Activated T-cell treated with anti-CD3 and anti-CD28 coated beads, Interleukin-2, amount 50 U/mL, for 24 hours (primary cell): ENCODE results near the gene NCBP3.
A peak's percentile ranks its signal among the peaks of the same experiment; 100 is the strongest.

Experiments
- DNase-seq: peaks from one replicate; pipeline ENCODE4 v3.0.0-alpha.2; 2020
- H3K27ac Mint-ChIP-seq: 2 replicates; pipeline ENCODE4 v1.8.0; 2020; ENCODE audit warnings: mild to moderate bottlenecking, mixed read lengths
- H3K27me3 Mint-ChIP-seq: 2 replicates; pipeline ENCODE4 v1.8.0; 2020; ENCODE audit warnings: mixed read lengths
- H3K36me3 Mint-ChIP-seq: 2 replicates; pipeline ENCODE4 v1.8.0; 2020; ENCODE audit warnings: low read depth, mixed read lengths
- H3K4me1 Mint-ChIP-seq: 2 replicates; pipeline ENCODE4 v1.8.0; 2020; ENCODE audit warnings: low read depth, mixed read lengths
- H3K4me3 Mint-ChIP-seq: 2 replicates; pipeline ENCODE4 v1.8.0; 2020; ENCODE audit warnings: mild to moderate bottlenecking, moderate library complexity, mixed read lengths
- H3K9me3 Mint-ChIP-seq: 2 replicates; pipeline ENCODE4 v1.8.0; 2020; ENCODE audit warnings: mixed read lengths

Gene NCBP3

DNA sequence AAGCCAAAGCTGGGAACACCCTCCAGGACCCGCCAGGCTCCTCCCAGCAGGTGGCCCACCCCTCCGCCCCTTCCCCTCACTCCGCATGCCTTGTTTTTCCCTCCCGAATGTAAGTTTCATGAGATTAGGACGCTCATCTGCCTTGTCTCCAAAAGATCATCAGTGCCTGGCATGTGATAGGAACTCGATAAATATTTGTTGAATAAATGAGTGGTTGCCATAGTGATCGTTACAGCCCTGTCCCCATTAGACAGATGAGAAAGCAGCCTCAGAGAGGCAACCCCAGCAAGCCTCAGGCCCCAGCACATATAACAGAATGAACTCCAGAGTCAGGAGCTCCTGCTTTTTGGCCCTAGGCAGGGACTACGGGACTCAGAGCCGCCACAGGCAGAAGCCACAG, 41.8 kb upstream of the NCBP3 start:
- no peak for DNase-seq
- Mint-ChIP-seq H3K4me3 (no peak overlapping the region), H3K27ac (peak overlapping the region; percentile 6), H3K27me3 (no peaks in the 10 kb centered on the region), H3K4me1 (peaks cover 48% of the 10 kb centered on the region), H3K9me3 (no peaks in the 10 kb centered on the region), H3K36me3 (peaks cover 23% of the 10 kb centered on the region)

DNA sequence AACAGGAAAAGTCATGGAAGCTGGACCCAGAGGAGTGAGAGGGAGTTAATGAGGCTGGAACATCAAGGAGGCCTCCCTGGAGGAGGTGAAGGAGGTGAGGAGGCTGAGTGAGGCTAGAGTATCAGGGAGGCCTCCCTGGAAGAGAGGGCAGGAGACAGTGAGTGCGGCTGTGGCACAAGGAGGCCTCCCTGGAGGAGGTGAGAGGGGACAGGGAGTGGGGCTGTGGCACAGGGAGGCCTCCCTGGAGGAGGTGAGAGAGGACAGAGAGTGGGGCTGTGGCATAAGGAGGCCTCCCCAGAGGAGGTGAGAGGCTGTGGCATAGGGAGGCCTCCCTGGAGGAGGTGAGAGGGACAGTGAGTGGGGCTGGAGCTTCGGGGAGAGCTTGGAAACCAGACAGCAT, 41.3 kb upstream of the NCBP3 start:
- Mint-ChIP-seq H3K36me3 (peaks cover 24% of the 10 kb centered on the region), H3K27ac (peak overlapping the region; percentile 82), H3K4me3 (peak overlapping the region; percentile 28), H3K9me3 (no peaks in the 10 kb centered on the region), H3K27me3 (no peaks in the 10 kb centered on the region), H3K4me1 (peaks cover 48% of the 10 kb centered on the region)
- DNase-seq = no peak

DNA sequence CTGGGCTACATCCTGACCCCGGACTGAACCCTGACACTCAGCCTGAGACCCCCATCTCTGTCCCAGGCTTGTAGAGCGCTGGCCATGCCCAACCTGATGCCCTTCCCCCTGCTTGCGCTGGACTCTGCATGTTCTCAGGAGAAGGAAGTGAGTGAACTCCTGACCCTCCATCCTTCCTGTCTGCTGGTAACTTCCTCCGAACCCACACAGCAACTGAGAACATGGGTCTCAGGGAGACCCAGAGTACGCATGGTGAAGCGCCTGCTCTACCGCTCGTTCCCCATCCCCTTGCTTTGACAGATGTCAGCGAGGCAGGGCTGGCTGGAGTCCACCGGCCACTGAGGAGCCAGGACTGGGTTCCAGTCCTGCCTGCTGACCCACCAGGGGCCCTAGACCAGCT, 40.7 kb upstream of the NCBP3 start:
- DNase-seq = no peak
- no peaks in the 10 kb centered on the region for H3K9me3 Mint-ChIP-seq
- peaks cover 44% of the 10 kb centered on the region for H3K4me1 Mint-ChIP-seq
- H3K4me3 Mint-ChIP-seq = peak overlapping the region; percentile 28
- no peaks in the 10 kb centered on the region for H3K27me3 Mint-ChIP-seq
- peaks cover 27% of the 10 kb centered on the region for H3K36me3 Mint-ChIP-seq
- peak overlapping the region; percentile 82 for H3K27ac Mint-ChIP-seq

DNA sequence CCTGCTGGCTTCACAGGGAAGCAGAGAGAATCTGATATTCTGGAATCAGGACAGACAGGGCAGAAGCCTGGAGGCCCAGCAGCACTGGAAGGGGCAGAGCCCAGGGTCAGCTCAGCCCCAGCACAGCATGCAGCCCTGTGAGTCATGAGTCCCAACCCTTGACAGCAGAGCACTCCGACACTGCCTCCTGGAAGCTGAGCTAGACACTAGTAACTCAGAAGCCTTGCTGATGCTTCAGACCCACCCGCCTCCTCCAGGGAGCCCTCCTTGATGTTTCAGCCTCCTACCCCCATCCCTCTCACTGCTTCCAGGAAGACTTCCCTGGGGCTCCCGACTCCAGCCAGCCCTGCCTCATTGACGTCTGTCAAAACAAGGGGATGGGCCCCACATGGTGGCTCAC, 39.9 kb upstream of the NCBP3 start:
- Mint-ChIP-seq H3K9me3 (no peaks in the 10 kb centered on the region), H3K36me3 (peaks cover 27% of the 10 kb centered on the region), H3K27ac (no peak overlapping the region), H3K4me1 (peaks cover 36% of the 10 kb centered on the region), H3K4me3 (no peak overlapping the region), H3K27me3 (no peaks in the 10 kb centered on the region)
- no peak for DNase-seq

DNA sequence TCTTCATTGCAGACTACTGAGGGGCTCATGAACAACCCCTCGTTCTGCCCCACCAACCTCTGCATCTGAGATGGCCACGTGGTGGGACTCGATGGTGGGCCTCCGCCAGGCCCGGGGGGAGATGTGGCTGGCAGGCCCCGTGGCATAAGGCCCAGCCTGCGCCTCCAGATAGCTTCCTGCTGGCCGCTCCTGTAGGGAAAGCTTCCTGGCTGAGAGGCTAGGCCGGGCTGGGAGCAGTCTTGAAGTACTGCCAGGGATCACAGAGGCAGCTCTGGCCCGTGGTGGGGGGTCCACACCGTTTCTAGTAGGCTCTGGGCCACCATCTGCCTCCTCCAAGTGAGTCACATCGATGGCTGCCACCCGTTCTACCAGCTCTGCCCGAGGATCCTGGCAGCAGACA, 39.2 kb upstream of the NCBP3 start:
- Mint-ChIP-seq H3K4me3 (no peak overlapping the region), H3K4me1 (peaks cover 31% of the 10 kb centered on the region), H3K27ac (no peak overlapping the region), H3K27me3 (no peaks in the 10 kb centered on the region), H3K9me3 (no peaks in the 10 kb centered on the region), H3K36me3 (peaks cover 30% of the 10 kb centered on the region)
- DNase-seq = no peak

DNA sequence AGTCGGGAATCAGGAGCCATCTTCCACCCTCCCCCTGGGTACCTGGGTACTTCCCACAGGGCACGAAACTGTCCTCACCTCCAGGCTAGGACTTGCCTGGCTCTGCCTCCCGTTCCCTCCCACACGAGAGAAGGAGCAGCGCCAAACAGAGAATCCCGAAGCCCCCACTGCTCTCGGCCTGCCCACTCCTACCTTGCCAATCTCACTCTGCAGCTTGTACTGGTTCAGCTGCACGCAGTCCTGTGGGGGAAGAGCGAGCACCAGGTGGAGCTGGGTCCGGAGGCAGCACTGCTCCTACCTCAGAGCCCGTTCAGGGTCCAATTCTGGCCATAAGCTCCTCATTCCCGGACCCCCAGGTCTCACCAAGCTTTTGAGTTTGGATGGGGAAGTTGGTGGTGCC, 38.1 kb upstream of the NCBP3 start:
- no peak for DNase-seq
- Mint-ChIP-seq H3K36me3 (peaks cover 39% of the 10 kb centered on the region), H3K4me3 (no peak overlapping the region), H3K4me1 (peaks cover 24% of the 10 kb centered on the region), H3K9me3 (no peaks in the 10 kb centered on the region), H3K27ac (no peak overlapping the region), H3K27me3 (no peaks in the 10 kb centered on the region)

DNA sequence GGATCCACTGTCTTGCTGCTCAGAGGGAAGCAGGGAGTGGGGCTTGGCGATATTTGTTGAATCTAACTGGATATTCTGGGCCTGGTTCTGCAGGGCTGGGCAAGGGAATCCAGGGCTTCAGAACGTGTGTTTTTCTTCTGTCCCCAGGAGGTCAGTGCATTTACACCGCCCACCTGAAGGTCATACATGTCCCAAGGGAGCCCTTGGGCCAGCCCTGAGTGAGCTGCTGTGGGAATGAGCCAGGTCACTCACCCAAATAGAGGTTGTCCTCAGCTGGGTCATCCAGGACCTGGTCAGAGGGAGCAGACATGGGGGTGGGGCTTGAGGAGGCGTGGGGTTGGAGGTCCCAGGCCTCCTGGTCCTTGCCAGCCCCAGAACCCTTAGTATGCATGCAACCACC, 36.2 kb upstream of the NCBP3 start:
- H3K36me3 Mint-ChIP-seq = peaks cover 51% of the 10 kb centered on the region
- H3K27ac Mint-ChIP-seq = no peak overlapping the region
- DNase-seq = no peak
- H3K9me3 Mint-ChIP-seq = no peaks in the 10 kb centered on the region
- H3K4me1 Mint-ChIP-seq = peaks cover 9% of the 10 kb centered on the region
- no peak overlapping the region for H3K4me3 Mint-ChIP-seq
- no peaks in the 10 kb centered on the region for H3K27me3 Mint-ChIP-seq

DNA sequence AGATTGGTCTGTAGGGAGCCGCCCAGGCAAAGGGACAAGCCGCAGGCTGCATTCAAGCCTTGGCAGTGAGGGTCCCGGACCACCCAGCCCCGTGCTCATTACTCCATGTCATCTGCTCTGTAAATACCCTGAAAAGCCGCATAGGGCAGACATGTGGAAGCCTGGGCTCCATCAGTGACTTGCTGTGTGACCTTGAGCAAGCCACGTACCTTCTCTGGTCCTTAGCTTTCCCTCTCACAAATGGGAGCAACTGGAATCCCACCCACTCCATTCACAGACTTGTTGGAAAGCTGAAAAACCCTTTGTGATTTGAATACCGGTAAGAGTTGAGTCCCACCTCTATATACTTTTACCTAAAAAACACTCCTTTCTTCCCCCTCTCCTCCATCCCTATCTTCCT, 34.9 kb upstream of the NCBP3 start:
- H3K27me3 Mint-ChIP-seq = no peaks in the 10 kb centered on the region
- H3K36me3 Mint-ChIP-seq = peaks cover 61% of the 10 kb centered on the region
- no peaks in the 10 kb centered on the region for H3K4me1 Mint-ChIP-seq
- DNase-seq = no peak
- no peaks in the 10 kb centered on the region for H3K9me3 Mint-ChIP-seq
- no peak overlapping the region for H3K27ac Mint-ChIP-seq
- no peak overlapping the region for H3K4me3 Mint-ChIP-seq

DNA sequence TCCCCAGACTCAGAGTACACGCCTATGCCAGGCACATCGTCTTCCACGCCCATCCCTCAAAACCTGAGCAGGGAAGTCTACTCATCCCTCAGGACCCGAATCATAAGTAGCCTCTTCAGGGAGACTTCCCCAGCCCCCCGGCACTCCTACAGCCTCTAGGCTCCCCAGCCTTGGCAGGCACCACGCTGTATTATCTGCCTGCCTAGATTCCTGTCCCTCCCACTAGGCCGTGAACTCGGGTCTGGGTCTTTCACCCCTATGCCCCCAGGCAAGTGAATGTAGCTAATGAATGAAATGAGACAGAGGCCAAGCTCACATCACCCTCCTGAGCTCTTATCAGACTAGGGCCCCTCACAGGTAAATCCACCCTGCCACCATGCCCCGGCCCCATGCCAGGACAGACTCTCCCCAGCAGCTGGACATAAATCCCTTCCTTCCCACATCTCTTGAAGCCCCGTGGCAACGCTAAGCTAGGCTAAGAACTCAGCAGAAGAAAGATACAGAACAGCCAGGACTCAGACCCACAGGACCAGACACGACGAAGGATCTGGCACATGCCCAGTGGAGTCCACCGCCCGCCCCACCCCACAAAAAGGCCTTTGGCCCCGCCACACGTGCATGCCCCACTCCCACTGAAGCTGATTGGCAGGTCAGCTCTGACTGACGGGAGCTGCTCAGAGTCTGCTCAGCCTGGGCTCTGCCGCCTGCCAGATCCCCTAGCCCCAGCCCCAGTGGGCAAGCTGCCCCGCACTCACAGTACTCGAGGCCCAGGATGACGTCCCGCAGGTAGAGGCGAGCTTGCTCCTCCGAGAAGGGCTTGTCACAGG, 33.8 kb upstream of the NCBP3 start:
- Mint-ChIP-seq H3K27me3 (no peaks in the 10 kb centered on the region), H3K4me3 (no peak overlapping the region), H3K4me1 (no peaks in the 10 kb centered on the region), H3K9me3 (no peaks in the 10 kb centered on the region), H3K27ac (no peak overlapping the region), H3K36me3 (peaks cover 64% of the 10 kb centered on the region)
- no peak for DNase-seq

DNA sequence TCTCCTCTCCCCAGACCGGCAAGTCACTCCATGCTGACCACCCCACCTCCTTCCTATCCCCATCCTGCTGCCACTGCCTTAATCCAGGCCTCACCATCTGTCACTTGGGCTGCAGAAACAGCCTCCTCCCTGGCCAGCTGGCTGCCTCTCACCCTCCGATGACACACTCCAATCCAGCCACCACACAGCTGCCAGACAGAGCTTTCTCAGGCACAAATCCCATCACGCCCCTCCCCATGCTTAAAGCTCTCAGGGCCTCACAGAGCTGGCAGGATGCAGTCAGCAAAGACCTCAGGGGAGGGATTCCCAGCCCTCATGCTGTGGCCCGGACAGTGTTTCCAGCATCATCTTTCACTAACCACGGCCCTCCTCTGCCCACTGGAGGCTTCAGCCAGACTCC, 33.1 kb upstream of the NCBP3 start:
- Mint-ChIP-seq H3K27me3 (no peaks in the 10 kb centered on the region), H3K9me3 (no peaks in the 10 kb centered on the region), H3K27ac (no peak overlapping the region), H3K4me3 (no peak overlapping the region), H3K36me3 (peaks cover 60% of the 10 kb centered on the region), H3K4me1 (no peaks in the 10 kb centered on the region)
- no peak for DNase-seq

DNA sequence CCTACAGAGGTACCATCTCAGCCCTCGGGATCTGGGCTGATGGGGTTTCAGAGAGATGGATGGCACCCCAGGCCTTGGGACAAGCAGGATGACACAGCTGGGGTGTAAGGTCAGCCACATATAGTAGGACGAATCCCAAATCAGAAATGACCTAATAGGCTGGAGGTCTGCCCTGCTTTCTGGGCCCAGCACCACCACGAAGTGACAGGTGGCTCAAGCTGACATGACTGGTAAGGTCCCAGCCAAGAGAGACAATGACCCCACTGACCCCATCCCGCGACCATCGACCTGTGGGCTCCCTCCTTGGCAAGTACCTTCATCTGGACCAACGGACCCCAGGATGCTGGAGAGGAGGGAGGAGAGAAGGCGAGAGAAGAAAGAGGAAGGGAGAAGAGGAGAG, 31.2 kb upstream of the NCBP3 start:
- Mint-ChIP-seq H3K27me3 (no peaks in the 10 kb centered on the region), H3K27ac (no peak overlapping the region), H3K4me1 (no peaks in the 10 kb centered on the region), H3K4me3 (no peak overlapping the region), H3K9me3 (no peaks in the 10 kb centered on the region), H3K36me3 (peaks cover 61% of the 10 kb centered on the region)
- no peak for DNase-seq

DNA sequence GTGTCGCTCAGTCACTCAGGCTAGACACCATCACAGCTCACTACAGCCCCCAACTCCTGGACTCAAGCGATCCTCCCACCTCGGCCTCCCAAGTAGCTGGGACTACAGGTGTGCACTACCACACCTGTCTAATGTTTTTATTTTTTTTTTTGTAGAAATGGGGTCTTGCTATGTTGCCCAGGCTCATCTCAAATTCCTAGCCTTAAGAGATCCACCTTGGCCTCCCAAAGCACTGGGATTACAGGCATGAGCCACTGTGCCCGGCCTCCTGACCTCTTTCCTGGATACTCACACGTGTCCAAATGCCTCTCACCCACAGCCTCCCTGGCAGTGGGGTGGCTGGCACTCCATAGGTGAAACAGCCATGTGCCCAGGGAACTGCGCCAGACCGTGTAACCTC, 29.3 kb upstream of the NCBP3 start:
- Mint-ChIP-seq H3K36me3 (peaks cover 61% of the 10 kb centered on the region), H3K27me3 (no peaks in the 10 kb centered on the region), H3K4me3 (no peak overlapping the region), H3K9me3 (no peaks in the 10 kb centered on the region), H3K4me1 (peaks cover 5% of the 10 kb centered on the region), H3K27ac (no peak overlapping the region)
- no peak for DNase-seq

DNA sequence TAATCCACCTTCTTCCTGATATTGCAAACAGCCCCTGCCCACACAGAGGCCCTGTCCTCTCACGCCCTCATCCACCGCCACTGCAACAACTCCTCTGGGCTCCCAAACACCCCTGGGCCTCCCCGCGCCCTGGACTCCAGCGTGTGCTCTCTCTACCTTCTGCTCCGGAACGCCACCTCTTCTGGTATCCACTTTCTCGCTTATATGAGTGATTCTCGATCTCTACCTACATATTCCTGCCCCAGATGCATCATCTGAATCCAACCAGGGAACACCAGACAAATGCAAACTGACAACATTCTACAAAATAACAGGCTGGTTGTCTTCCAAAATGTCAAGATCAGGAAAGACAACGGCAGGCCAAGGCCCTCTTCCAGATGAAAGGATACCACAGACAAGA, 27.8 kb upstream of the NCBP3 start:
- Mint-ChIP-seq H3K9me3 (no peaks in the 10 kb centered on the region), H3K27me3 (no peaks in the 10 kb centered on the region), H3K4me3 (no peak overlapping the region), H3K27ac (no peak overlapping the region), H3K4me1 (peaks cover 5% of the 10 kb centered on the region), H3K36me3 (peaks cover 53% of the 10 kb centered on the region)
- no peak for DNase-seq

DNA sequence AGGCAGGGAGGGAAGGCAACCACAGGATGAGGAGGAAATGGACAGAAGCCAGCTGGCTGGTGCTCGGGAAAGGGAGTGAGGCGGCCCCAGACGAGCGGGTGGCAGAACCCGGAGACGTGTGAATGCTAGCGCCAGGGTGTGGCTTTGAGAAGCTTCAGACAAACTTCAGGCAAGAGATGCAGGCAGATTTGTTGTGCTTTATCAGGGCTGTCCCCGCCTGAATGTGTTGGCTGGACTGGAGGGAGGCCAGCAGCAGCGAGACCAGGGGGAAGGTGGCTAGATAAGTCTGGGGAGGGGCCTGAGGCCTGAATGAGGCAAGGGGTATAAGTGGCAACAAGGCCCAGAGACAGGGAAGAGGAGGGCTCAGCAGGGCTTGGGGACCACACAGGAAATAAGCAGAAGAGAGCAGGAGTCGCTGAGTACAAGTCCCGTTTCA, 24.8 kb upstream of the NCBP3 start:
- no peaks in the 10 kb centered on the region for H3K27me3 Mint-ChIP-seq
- DNase-seq = no peak
- peak overlapping the region; percentile 85 for H3K27ac Mint-ChIP-seq
- no peaks in the 10 kb centered on the region for H3K9me3 Mint-ChIP-seq
- H3K4me3 Mint-ChIP-seq = no peak overlapping the region
- peaks cover 33% of the 10 kb centered on the region for H3K36me3 Mint-ChIP-seq
- peaks cover 5% of the 10 kb centered on the region for H3K4me1 Mint-ChIP-seq

DNA sequence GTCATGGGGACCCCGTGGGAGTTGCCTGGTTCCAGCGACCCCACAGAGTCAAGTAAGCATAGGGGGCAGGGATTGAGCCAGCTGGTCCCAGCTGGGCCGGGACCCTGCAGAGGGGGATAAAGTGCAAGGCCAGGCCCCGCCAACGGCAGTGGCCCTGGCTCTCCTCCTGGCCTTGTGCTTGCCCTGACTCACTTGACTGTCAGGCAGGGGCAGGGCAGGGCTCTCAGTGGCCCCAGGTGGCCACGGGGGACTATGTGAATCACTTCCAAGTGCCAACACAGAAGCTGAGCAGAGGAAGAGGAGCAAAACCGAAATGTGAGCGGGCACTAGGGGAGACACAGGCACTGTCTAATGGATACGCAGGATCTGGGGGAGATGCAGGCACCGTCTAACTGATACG, 21.6 kb upstream of the NCBP3 start:
- Mint-ChIP-seq H3K36me3 (peaks cover 11% of the 10 kb centered on the region), H3K4me3 (no peak overlapping the region), H3K27ac (no peak overlapping the region)

DNA sequence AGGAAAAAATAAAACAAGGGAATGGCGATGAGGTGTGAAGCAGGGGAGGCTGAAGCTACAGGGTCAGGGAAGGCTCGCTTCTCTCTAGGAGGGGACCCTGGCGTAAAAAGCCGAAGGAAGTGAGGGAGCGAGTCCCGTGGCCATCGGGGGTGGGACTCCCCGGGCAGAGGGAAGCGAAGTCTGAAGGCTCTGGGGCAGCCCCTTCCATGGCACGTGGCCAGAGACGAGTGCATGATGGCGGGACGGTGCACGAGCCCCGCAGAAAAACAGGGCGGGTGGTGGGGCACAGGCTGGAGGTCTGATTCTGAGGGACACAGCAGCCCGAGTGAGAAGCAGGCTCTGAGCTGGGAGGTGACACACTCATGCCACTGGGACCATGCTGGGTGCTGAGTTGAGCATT, 21.1 kb upstream of the NCBP3 start:
- no peaks in the 10 kb centered on the region for H3K9me3 Mint-ChIP-seq
- no peaks in the 10 kb centered on the region for H3K27me3 Mint-ChIP-seq
- no peak for DNase-seq
- no peak overlapping the region for H3K4me3 Mint-ChIP-seq
- peaks cover 5% of the 10 kb centered on the region for H3K4me1 Mint-ChIP-seq
- H3K36me3 Mint-ChIP-seq = peaks cover 12% of the 10 kb centered on the region
- no peak overlapping the region for H3K27ac Mint-ChIP-seq

More for the DNA sequence above, 21.6 kb upstream of the NCBP3 start:
- DNase-seq = no peak
- no peaks in the 10 kb centered on the region for H3K9me3 Mint-ChIP-seq
- H3K4me1 Mint-ChIP-seq = peaks cover 5% of the 10 kb centered on the region
- no peaks in the 10 kb centered on the region for H3K27me3 Mint-ChIP-seq
